ENCODE measurements around the gene PALMD.

DNA sequence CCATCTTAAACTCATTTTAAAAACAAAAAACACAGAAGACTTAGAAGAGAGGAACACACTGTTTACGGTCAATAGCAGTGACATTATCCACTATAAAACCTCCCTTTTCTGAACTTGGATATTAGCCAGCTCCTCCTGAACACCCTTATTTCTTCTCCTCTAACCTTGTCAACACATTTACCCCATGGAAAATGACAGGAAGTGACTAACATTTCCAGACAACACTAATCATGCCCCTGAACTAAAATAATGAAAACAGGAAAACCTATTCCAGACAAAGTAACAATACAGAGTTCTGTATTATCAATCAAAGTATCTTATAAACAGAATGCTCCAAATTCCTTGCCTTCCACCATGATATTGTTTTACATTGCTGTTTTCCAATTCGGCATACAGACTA is 45.3 kb downstream of the PALMD start:
- TF ChIP-seq MXI1 (IDR thresholded peaks at IDR 0.05; ENCODE audit: low read depth, low read length) (no peak), NFIC (IDR thresholded peaks at IDR 0.05; ENCODE audit: borderline replicate concordance) (no peak)
- TF ChIP-seq, protein P1, sequence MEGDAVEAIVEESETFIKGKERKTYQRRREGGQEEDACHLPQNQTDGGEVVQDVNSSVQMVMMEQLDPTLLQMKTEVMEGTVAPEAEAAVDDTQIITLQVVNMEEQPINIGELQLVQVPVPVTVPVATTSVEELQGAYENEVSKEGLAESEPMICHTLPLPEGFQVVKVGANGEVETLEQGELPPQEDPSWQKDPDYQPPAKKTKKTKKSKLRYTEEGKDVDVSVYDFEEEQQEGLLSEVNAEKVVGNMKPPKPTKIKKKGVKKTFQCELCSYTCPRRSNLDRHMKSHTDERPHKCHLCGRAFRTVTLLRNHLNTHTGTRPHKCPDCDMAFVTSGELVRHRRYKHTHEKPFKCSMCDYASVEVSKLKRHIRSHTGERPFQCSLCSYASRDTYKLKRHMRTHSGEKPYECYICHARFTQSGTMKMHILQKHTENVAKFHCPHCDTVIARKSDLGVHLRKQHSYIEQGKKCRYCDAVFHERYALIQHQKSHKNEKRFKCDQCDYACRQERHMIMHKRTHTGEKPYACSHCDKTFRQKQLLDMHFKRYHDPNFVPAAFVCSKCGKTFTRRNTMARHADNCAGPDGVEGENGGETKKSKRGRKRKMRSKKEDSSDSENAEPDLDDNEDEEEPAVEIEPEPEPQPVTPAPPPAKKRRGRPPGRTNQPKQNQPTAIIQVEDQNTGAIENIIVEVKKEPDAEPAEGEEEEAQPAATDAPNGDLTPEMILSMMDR (IDR thresholded peaks at IDR 0.05) = no peak
